NCI-H2171 treated with DMSO at 0.1 percent for 48 hours (cell line): ENCODE measurements around the gene PKHD1.

Source experiments
- DNase-seq: peaks from one replicate; lab custom pipeline; 2025; lab: John Stamatoyannopoulos, UW

The PKHD1 gene

GRCh38 chr6:52106994-52107393 lies 19.6 kb upstream of the PKHD1 start:
- peak; percentile 19 for DNase-seq

GRCh38 chr6:52104979-52105378 lies 17.6 kb upstream of the PKHD1 start:
- no peak for DNase-seq

DNA sequence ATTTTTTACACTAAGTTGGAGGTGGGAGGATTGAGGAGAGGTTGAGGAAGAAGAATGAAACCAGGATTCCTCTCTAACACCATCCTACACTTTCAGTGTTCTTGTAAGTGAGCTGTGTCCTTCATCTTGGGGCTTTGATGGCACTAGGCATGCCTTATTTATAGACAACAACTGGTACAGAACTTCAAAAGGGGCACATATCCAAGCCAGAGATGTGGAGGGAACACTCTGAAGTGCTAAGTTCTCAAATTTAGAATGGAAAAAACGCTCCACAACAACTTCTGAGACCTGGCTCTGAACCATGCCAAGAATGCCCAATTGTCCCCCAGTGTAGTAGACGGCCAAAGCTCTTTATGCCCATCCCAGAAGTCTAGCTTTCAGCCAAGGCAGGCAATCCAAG lies 16.2 kb upstream of the PKHD1 start:
- no peak for DNase-seq

DNA sequence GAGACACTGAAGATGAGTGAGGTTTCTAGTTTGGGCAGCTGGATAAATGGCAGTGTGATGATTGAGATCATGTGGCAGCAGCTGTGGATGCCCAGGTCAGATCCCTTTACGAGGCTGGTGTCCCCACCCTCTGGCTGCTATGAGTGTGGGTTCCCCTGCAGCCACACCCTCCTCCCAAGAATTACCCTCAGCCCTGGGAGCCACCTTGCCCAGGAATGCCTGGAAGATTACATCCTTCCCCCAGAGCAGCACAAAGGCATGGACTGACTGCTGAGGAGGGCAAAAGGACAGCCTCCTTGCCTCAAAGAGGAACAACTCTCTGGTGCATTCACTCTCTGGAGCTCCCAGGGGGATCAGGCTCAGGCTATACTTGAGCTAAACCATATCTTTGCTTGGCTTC lies 15.0 kb upstream of the PKHD1 start:
- no peak for DNase-seq

DNA sequence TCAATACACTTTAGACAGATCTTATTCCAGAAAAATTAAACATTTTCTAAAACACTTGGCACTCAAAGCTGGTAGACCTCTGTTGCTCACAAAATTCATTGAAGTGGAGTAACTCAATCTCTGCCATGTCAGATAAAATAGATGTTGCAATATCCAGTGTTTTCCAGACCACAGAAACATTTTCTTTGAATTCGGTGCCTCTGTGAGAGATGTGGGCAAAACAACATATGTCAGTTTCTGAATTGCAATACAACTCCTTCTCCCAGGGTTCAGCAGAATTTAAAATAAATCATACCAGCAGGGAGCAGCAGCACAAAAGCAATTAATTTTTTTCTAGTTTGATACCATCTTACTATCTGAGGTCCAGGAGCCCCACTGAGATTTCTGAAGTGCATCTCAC lies 11.3 kb upstream of the PKHD1 start:
- peak; percentile 42 for DNase-seq

- DNase-seq, result no peak
These were observed 2.4 kb upstream of the PKHD1 start for GRCh38 chr6:52089758-52090348.

DNA sequence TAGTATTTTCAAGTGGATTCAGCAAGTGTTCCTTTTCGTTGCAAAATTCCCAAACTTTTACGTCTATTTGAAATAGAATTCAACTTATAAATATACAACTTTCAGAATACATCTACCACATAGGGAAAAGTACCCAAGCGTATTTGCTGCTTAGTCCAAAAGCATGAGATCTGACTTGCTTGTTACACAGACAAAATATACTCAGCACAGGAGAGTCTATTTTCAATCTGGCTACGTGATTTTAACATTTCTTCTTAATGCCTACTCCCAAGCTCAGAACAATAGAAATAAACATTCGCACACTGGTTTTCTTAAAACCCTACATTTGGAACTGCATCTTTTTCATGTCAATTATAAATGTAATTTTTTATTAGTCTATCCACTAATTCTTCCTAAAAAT lies 672 bp downstream of the PKHD1 start:
- DNase-seq, result no peak

- DNase-seq, result no peak
These were observed 6.2 kb downstream of the PKHD1 start for GRCh38 chr6:52081237-52081636.

GRCh38 chr6:52077961-52078625 lies 9.3 kb downstream of the PKHD1 start:
- DNase-seq, result no peak

DNA sequence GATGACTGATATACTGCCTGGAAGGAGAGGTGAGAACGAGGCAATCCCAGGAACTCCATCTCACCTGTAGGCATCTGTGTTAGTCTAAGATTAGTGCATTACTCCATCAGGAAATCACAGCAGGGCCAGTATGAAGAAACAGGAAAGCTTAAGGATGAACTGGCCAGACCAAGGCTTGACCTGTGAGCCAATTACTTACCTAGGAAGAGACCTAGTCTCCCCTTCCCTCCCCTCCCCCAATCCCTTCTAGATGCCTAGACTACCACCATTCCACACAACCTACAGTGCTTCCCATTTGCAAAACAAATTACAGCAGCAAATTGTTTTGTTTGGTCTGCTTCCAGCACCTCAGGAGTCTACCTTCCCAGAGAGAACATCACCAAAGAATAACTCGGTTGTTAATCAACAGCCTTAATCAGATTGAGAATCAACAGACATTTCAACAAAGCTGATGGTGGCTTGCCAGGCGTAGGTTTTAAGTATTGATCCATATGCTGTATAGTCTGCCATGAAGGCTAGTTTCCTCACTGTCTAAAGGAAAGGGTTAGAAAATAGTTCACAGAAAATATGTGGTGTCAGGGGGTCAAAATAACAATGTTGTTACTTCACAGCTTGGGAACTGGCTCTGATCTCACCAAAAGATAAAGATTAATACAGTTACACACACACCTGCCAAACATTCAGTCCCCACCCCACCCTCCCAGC lies 10.1 kb downstream of the PKHD1 start:
- DNase-seq, result no peak

DNA sequence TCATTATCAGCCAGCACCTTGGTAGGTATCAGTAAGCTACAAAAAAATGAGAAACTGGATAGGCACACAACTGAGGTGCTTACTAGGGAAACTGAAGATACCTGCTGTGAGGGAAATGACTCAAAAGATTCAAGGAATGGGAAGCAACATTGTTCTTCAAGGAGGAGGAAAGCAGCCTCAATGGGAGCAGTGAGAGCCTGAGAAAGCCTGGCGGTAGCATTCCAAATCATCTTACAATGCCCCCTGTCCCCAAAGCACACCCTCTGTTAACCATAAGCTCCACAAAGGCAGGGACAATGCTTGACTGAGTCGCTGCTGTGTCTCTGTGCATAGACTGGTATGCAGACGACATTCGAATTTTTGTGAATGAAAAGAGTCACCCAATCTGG lies 10.6 kb downstream of the PKHD1 start:
- DNase-seq, result no peak

DNA sequence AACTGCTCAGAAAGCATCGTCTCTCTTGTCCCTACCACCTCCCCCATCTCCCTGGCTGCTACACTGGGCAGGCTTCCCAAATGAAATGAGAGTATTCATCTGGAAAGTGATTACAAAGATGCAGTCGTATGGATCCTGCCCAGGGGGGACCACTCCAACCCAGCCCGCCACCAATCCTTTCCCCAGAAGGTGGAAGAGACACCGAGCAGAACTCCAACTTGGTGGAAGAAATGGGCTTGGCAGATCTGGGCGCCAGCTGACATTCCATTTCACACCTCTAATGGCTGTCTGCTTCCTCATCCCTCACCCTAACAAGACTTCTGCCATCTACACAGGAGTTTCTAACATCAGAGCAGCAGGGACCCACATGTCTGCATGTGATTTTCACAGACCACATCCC lies 12.7 kb downstream of the PKHD1 start:
- DNase-seq, result peak; percentile 32

GRCh38 chr6:52074155-52074554 lies 13.3 kb downstream of the PKHD1 start:
- DNase-seq, result peak; percentile 11

DNA sequence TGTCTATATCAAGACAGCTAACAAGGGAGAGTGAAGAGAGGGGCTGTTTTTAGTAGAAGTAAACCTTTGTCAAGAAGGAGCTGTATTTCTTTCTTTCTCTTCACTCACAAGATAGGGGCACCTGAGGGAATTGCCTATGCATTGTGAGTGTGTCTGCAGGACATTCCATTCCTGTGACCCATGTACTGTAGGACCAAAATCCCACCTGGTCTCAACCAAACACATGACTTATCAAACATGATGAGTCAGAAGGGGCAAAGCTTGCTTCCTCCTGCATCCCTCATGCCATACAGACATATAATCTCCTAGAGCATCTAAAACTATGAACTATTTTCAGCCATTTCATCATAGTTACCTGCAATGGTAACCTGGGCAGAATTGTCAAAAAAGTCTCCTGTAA lies 21.8 kb downstream of the PKHD1 start:
- no peak for DNase-seq

GRCh38 chr6:52063584-52064344 lies 23.6 kb downstream of the PKHD1 start:
- DNase-seq, result peak; percentile 26

- no peak for DNase-seq
These were observed 25.9 kb downstream of the PKHD1 start for GRCh38 chr6:52061481-52061880.

DNA sequence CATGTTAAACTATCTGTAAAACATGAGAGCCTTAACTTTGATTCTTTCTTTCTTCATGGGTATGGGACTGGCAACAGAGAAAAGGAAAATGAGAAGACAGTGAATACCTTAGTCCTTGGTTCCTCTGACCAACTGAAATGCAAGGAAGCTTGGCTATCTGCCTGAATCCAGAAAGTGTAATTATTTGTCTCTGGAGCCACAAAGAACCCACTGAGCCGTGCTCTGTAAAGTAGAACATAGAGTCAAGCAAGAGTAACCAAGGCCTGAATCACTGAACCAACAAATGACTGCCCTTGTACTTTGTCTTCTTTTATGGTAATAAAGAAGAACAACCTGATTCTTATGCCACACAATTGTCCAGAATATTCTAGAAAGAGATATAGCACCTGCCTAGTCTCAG lies 27.6 kb downstream of the PKHD1 start:
- no peak for DNase-seq

- no peak for DNase-seq
These were observed 32.0 kb downstream of the PKHD1 start for GRCh38 chr6:52055451-52055850.

- no peak for DNase-seq
These were observed 34.2 kb downstream of the PKHD1 start for GRCh38 chr6:52053038-52053695.

- DNase-seq, result no peak
These were observed 37.4 kb downstream of the PKHD1 start for GRCh38 chr6:52050051-52050405.

GRCh38 chr6:52049252-52050050 lies 38.0 kb downstream of the PKHD1 start:
- DNase-seq, result peak; percentile 21

DNA sequence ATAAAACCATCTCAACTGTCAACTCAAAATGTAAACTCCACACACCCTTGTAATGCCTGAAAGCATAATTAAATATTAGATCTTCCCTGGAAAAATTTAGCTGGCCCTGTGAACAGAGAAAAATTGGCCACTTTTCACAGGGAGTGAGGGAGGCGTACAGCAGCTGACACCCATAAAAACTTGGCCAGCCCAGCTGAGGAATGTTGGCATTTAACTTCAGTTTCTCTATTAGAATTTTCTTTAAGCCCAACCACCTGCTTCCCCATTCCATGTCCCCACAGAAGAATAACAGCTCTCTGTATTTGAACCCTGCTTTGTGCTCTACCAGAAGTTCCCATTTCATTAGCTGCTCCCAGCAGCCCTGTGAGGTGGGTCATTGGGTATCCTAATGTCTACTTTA lies 41.0 kb downstream of the PKHD1 start:
- DNase-seq, result no peak
